BJ (cell line): ENCODE measurements around the gene CACNB3. TPM values are rescaled to one million over a fixed set of nuclear protein-coding genes. Genes with fewer than 3 reads are reported as not detected.

Experiments used
- CTCF ChIA-PET: fragments of 350-600 bp; formaldehyde crosslinking; extraction: SDS; loops from one replicate; lab custom pipeline; 2021; ENCODE audit warnings: antibody characterized with exemption, inconsistent platforms; lab: Yijun Ruan, JAX
- POLR2A ChIA-PET: fragments of 300-600 bp; sonication (Branson Sonifier 250); formaldehyde crosslinking; extraction: SDS; loops from one replicate; lab custom pipeline; 2021; ENCODE audit warnings: antibody characterized with exemption; lab: Charles Lee
- DNase-seq: peaks from one replicate; pipeline ENCODE4 v3.0.0-alpha.2; 2011; ENCODE audit warnings: low read depth
- H3K27me3 ChIP-seq: 2 replicates; pipeline ENCODE4 v1.6.0; 2011; ENCODE audit warnings: low read length; ENCODE audit not compliant: control insufficient read depth, insufficient read depth
- H3K36me3 ChIP-seq: 2 replicates; pipeline ENCODE4 v1.5.1; 2011; ENCODE audit warnings: low read length; ENCODE audit not compliant: control insufficient read depth, insufficient read depth
- H3K4me3 ChIP-seq: 2 replicates; pipeline ENCODE4 v1.5.1; 2011; ENCODE audit warnings: low read depth, mild to moderate bottlenecking, control low read depth, low read length
- polyA plus RNA-seq: library from polyadenylated mRNA; depleted of rRNA; stranded (reverse); fragments of >200 nt; gene quantifications from 2 replicates; pipeline ENCODE4 v1.2.3, GENCODE V29; 2011
- TF ChIP-seq, protein P1 (sequence below): IDR thresholded peaks from 2 replicates; pipeline ENCODE4 v1.5.1; 2011; ENCODE audit warnings: low read depth, mild to moderate bottlenecking, control low read depth, inconsistent platforms, low read length, moderate library complexity; ENCODE audit not compliant: insufficient read depth

The CACNB3 gene
- polyA plus RNA-seq, 1 experiment: 48.2 TPM

DNA sequence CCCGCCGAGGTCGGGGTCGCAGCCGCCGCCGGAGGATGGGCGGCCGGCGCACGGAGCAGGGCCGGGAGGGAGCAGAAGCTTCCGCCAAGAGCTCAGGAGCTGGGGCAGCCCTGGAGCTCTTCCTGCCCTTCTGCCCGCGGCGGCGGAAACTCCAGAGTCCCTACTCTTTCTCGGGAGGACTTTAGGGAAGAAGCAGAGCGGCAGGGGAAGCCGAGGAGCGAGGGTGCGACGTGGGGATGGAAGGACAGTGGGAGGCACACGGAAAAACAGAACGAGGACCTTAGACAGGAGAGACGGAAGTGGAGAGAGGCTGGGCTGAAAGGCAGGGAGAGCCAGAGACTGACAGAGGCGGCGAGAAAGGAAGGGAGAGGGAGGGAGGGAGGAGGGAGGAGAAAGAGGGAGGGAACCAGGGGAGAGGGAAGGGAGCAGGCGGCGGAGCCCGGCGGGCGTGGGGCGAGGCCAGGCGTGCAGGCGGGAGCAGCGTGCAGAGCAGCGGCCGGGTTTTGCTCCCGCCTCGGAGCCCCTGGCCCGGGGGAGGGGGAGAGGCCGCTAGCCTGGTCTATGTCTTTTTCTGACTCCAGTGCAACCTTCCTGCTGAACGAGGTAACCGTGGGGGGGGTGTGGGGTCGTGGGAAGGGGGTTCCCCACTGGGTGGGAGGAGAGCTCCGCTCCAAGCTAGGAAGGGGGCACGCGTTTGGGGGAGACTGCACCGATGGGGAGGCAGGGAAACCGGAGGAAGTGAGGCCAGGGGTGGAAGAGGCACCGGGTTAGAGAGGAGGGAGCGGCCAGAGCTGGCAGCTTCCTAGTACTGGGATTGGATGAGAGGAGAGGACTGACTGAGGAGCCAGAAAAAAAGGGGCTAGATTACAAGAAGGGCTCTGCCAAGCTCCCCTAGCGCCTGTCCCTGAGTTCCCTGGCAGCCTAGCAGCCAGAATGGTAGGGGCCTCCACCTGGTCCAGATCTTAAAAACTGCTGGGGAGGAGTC is 2.9 kb upstream of the CACNB3 start:
- H3K36me3 ChIP-seq: no peaks in the 10 kb centered on the region
- H3K27me3 ChIP-seq: no peaks in the 10 kb centered on the region
- POLR2A ChIA-PET: interaction anchor here (0.6 to 1.0 kb wide), 3 partner anchors 26 to 361 kb away, joined by 5 to 6 read pairs (median 5); partner anchors contain the start of gene ADCY6
- TF ChIP-seq, protein P1, sequence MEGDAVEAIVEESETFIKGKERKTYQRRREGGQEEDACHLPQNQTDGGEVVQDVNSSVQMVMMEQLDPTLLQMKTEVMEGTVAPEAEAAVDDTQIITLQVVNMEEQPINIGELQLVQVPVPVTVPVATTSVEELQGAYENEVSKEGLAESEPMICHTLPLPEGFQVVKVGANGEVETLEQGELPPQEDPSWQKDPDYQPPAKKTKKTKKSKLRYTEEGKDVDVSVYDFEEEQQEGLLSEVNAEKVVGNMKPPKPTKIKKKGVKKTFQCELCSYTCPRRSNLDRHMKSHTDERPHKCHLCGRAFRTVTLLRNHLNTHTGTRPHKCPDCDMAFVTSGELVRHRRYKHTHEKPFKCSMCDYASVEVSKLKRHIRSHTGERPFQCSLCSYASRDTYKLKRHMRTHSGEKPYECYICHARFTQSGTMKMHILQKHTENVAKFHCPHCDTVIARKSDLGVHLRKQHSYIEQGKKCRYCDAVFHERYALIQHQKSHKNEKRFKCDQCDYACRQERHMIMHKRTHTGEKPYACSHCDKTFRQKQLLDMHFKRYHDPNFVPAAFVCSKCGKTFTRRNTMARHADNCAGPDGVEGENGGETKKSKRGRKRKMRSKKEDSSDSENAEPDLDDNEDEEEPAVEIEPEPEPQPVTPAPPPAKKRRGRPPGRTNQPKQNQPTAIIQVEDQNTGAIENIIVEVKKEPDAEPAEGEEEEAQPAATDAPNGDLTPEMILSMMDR: no peak
- peak; percentile 35 for DNase-seq
- CTCF ChIA-PET: interaction anchor here (0.7 to 7.1 kb wide), 30 partner anchors 8 to 998 kb away, joined by 3 to 78 read pairs (median 4); partner anchors contain the start of genes CCNT1, DDX23 and WNT1
- H3K4me3 ChIP-seq: peak overlapping the region; percentile 74

DNA sequence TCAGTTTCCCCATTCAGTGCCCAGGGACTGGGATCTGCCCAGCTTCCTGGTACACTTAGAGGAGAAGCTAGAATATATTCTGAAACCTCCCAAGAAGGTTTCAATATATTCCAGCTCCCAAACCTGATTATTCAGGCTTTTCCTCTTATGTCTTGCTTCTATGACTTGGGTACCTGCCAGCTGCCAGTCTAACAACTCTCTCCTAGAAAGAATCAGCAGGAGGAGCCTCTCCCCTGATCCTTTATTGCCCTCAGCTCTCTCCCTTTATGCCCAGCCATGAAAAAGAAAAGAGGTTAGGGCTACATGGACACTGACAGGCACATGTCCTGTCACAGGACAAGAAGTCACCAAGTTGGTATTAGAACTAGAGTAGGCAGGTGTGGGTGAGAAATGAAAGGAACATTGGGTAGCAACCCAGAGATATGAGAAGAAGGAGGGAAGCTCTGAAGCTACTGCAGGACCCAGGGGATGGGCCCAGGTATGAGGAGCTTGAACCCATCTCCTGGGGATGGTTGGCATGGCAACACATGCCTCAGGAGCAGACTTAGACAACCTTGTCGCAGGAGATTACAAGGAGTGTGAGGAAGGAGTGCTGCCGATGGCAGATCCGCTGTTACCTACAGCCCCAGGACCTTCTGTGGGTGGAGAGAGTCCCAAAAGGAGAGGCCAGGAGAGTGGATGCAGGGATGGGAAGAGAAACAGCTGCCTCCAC is 2.0 kb upstream of the CACNB3 start:
- DNase-seq: no peak
- ChIA-PET POLR2A (interaction anchor here (1.0 kb wide), 1 partner anchor 27 kb away, joined by 5 read pairs; the partner anchor contains the start of gene ADCY6), CTCF (interaction anchor here (0.9 to 7.1 kb wide), 6 partner anchors 22 to 101 kb away, joined by 3 to 78 read pairs (median 6); partner anchors contain the start of genes CCNT1 and DDX23)

GRCh38 chr12:48818831-48819590 is 715 bp downstream of the CACNB3 start:
- H3K27me3 ChIP-seq: no peaks in the 10 kb centered on the region
- TF ChIP-seq, protein P1: peak; percentile 37
- H3K4me3 ChIP-seq: peak overlapping the region; percentile 83
- ChIA-PET CTCF (interaction anchor here (1.3 to 1.7 kb wide), 3 partner anchors 10 to 71 kb away, joined by 4 to 5 read pairs (median 4); no protein-coding TSS in a partner anchor), POLR2A (interaction anchor here (0.6 kb wide), 1 partner anchor 425 kb away, joined by 5 read pairs; no protein-coding TSS in a partner anchor)
- H3K36me3 ChIP-seq: peaks cover 6% of the 10 kb centered on the region
- no peak for DNase-seq

More for the DNA sequence above, 2.0 kb upstream of the CACNB3 start:
- H3K4me3 ChIP-seq: peak overlapping the region; percentile 74
- H3K27me3 ChIP-seq: no peaks in the 10 kb centered on the region
- no peaks in the 10 kb centered on the region for H3K36me3 ChIP-seq
- TF ChIP-seq, protein P1: no peak

GRCh38 chr12:48819986-48820725 is 1.9 kb downstream of the CACNB3 start:
- no peak for DNase-seq
- TF ChIP-seq, protein P1: no peak
- Histone ChIP-seq H3K36me3 (peaks cover 11% of the 10 kb centered on the region), H3K4me3 (no peak overlapping the region), H3K27me3 (no peaks in the 10 kb centered on the region)
- ChIA-PET POLR2A (interaction anchor here (0.6 kb wide), 1 partner anchor 424 kb away, joined by 5 read pairs; no protein-coding TSS in a partner anchor), CTCF (interaction anchor here (1.3 to 1.7 kb wide), 2 partner anchors 9 to 33 kb away, joined by 4 to 5 read pairs; no protein-coding TSS in a partner anchor)
